PC-9 (cell line): Measurements from ENCODE around the gene GUCA1A.

Source experiments
- EZH2 ChIP-seq: fragments of 200-600 bp; sonication (generic); IDR thresholded peaks from 2 replicates; pipeline ENCODE4 v1.8.0; 2017; ENCODE audit warnings: antibody characterized with exemption, low read depth
- TF ChIP-seq, protein P1 (sequence below): fragments of 200-600 bp; sonication (generic); conservative IDR thresholded peaks from 2 replicates; pipeline ENCODE4 v1.6.1; 2017; ENCODE audit warnings: mixed run types, antibody characterized with exemption, mild to moderate bottlenecking, moderate library complexity

DNA sequence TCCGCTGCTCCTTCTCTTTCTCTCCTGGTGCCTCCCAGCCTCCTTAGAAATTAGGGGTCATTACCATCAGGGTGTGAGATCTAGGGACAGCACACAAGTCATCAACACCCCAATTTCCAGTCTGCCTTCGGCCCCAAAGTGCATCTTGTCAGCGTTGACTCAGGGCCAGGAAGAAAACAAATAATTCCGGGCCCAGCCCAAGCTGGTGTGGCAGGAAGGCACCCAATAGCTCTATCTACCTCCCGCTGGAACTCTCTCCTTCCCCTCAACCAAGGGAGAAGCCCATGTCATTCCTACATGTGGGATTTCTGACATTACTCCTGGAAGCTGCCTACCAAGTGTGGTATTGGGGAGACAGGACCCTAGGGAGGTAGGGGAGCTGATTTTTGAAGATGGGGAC is 19.2 kb upstream of the GUCA1A start:
- no peak for TF ChIP-seq EZH2
- TF ChIP-seq, protein P1, sequence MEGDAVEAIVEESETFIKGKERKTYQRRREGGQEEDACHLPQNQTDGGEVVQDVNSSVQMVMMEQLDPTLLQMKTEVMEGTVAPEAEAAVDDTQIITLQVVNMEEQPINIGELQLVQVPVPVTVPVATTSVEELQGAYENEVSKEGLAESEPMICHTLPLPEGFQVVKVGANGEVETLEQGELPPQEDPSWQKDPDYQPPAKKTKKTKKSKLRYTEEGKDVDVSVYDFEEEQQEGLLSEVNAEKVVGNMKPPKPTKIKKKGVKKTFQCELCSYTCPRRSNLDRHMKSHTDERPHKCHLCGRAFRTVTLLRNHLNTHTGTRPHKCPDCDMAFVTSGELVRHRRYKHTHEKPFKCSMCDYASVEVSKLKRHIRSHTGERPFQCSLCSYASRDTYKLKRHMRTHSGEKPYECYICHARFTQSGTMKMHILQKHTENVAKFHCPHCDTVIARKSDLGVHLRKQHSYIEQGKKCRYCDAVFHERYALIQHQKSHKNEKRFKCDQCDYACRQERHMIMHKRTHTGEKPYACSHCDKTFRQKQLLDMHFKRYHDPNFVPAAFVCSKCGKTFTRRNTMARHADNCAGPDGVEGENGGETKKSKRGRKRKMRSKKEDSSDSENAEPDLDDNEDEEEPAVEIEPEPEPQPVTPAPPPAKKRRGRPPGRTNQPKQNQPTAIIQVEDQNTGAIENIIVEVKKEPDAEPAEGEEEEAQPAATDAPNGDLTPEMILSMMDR: no peak
